ENCODE results near the gene TRAF3IP1.

GRCh38 chr2:238422940-238423339 is 102.6 kb downstream of the TRAF3IP1 start:
- TF ChIP-seq CTCF (conservative IDR thresholded peaks at IDR 0.05; ENCODE audit: low read depth, low read length) (no peak), EZH2phosphoT487 (IDR thresholded peaks at IDR 0.05; ENCODE audit: borderline replicate concordance, low read length) (no peak), EZH2 (IDR thresholded peaks at IDR 0.05; ENCODE audit: low read length, unreplicated experiment) (no peak)
